Measurements from ENCODE around the gene CCNG1. TPM values are rescaled to one million over a fixed set of nuclear protein-coding genes. Genes with fewer than 3 reads are reported as not detected.

Gene CCNG1
- total RNA-seq, 1 donor from 2014 or later = 173 TPM

DNA sequence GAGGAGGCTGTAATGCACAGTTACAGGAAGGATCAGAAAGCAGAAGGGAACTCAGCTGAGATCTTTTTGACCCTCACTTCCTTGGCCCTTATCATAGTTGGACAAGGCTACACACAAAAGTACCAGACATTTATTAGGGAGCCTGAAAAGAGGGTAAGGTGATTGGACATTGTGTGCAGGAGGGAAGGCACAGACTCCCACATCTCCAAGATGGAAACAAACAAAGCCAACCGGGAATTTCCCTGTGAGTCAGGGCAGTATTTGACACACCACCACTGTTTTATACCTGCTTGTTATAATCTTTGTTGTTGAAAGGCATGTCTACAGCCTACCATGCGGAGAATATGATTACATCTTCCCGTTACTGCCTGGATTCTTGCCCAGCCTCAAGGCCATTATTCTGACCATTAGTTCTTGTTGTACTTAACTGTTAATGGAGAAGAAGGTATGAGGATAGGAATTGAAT is 3.0 kb upstream of the CCNG1 start:
- Histone ChIP-seq H3K4me3 (ENCODE audit: low read depth, low read length) (no peak overlapping the region), H3K27me3 (ENCODE audit: control insufficient read depth, insufficient read depth, low read length) (no peaks in the 10 kb centered on the region), H3K36me3 (ENCODE audit: control insufficient read depth, insufficient read depth, low read length) (peaks cover 2% of the 10 kb centered on the region)
- FAIRE-seq (no peak), DNase-seq (ENCODE audit: low read depth) (peak; percentile 90)
- no peak for TF ChIP-seq CTCF (IDR thresholded peaks at IDR 0.05; ENCODE audit: insufficient read depth, low read length, severe bottlenecking)

DNA sequence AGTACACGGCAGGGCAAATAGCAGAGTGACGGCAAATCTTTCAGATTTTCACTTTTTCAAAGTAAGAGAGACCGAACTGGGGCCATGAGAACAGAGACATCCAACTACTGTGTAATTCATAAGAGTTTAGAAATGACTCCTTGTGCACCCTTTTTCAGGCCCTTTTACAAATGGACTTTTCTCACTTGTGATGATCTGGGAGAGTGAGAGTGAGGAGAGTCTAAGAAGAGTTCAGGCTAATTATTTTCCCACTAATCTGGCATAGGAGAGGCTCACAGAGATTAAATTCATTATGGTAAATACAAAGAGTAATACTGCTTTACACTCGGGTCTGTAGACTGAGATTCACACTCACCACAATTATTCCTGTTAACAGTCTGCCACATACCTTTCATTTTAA is 880 bp upstream of the CCNG1 start:
- FAIRE-seq = no peak
- no peak for DNase-seq (ENCODE audit: low read depth)
- peaks cover 7% of the 10 kb centered on the region for H3K36me3 ChIP-seq (ENCODE audit: control insufficient read depth, insufficient read depth, low read length)
- H3K4me3 ChIP-seq (ENCODE audit: low read depth, low read length) = no peak overlapping the region
- no peak for TF ChIP-seq CTCF (IDR thresholded peaks at IDR 0.05; ENCODE audit: insufficient read depth, low read length, severe bottlenecking)
- no peaks in the 10 kb centered on the region for H3K27me3 ChIP-seq (ENCODE audit: control insufficient read depth, insufficient read depth, low read length)

DNA sequence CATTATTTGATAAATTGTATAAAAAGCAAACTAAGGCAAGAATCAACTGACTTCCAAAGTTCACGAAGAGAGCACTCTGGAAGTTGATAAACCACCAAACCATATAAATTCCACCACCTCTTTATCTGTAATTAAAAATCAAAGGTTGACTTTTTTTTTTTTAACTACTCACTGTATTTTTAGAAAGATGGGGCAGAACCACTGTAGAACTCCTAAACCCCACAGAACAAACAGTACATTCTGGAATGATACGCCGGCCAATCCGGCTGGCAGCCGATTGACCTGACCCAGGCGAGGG is 435 bp upstream of the CCNG1 start:
- DNase-seq (ENCODE audit: low read depth) = no peak
- no peak for FAIRE-seq
- peak overlapping the region; percentile 91 for H3K4me3 ChIP-seq (ENCODE audit: low read depth, low read length)
- H3K36me3 ChIP-seq (ENCODE audit: control insufficient read depth, insufficient read depth, low read length) = peaks cover 7% of the 10 kb centered on the region
- no peaks in the 10 kb centered on the region for H3K27me3 ChIP-seq (ENCODE audit: control insufficient read depth, insufficient read depth, low read length)
- TF ChIP-seq CTCF (IDR thresholded peaks at IDR 0.05; ENCODE audit: insufficient read depth, low read length, severe bottlenecking) = no peak

GRCh38 chr5:163439092-163439425 is 1.7 kb downstream of the CCNG1 start:
- no peaks in the 10 kb centered on the region for H3K27me3 ChIP-seq (ENCODE audit: control insufficient read depth, insufficient read depth, low read length)
- peaks cover 8% of the 10 kb centered on the region for H3K36me3 ChIP-seq (ENCODE audit: control insufficient read depth, insufficient read depth, low read length)
- FAIRE-seq (no peak), DNase-seq (ENCODE audit: low read depth) (no peak)
- peak overlapping the region; percentile 91 for H3K4me3 ChIP-seq (ENCODE audit: low read depth, low read length)
- TF ChIP-seq CTCF (IDR thresholded peaks at IDR 0.05; ENCODE audit: insufficient read depth, low read length, severe bottlenecking) = no peak

DNA sequence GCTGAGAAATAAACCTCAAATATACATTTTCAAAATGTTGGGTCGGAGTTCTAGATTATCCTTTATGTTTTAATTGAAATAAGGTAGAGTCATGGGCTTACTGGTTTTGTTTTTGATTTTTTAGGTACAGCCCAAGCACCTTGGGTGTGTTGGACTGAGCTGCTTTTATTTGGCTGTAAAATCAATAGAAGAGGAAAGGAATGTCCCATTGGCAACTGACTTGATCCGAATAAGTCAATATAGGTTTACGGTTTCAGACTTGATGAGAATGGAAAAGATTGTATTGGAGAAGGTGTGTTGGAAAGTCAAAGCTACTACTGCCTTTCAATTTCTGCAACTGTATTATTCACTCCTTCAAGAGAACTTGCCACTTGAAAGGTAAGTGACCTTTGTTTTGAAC is 3.6 kb downstream of the CCNG1 start:
- no peaks in the 10 kb centered on the region for H3K27me3 ChIP-seq (ENCODE audit: control insufficient read depth, insufficient read depth, low read length)
- DNase-seq (ENCODE audit: low read depth) = no peak
- no peak for FAIRE-seq
- no peak for TF ChIP-seq CTCF (IDR thresholded peaks at IDR 0.05; ENCODE audit: insufficient read depth, low read length, severe bottlenecking)
- H3K36me3 ChIP-seq (ENCODE audit: control insufficient read depth, insufficient read depth, low read length) = peaks cover 8% of the 10 kb centered on the region
- H3K4me3 ChIP-seq (ENCODE audit: low read depth, low read length) = no peak overlapping the region

- peaks cover 11% of the 10 kb centered on the region for H3K36me3 ChIP-seq (ENCODE audit: control insufficient read depth, insufficient read depth, low read length)
- DNase-seq (ENCODE audit: low read depth) (no peak), FAIRE-seq (no peak)
- H3K27me3 ChIP-seq (ENCODE audit: control insufficient read depth, insufficient read depth, low read length) = no peaks in the 10 kb centered on the region
- no peak for TF ChIP-seq CTCF (IDR thresholded peaks at IDR 0.05; ENCODE audit: insufficient read depth, low read length, severe bottlenecking)
- H3K4me3 ChIP-seq (ENCODE audit: low read depth, low read length) = no peak overlapping the region
These were observed 7.1 kb downstream of the CCNG1 start for GRCh38 chr5:163444526-163444925.

Data from bronchial epithelial cell (primary cell).